Thoracic aorta (tissue), 2 donors: Measurements from ENCODE around the gene ARID3A. TPM values are rescaled to one million over a fixed set of nuclear protein-coding genes. Genes with fewer than 3 reads are reported as not detected.

Experiments
- ATAC-seq: fragments of 150-250 bp; one replicate; pipeline ENCODE4 v1.8.0; 2017; ENCODE audit warnings: low read depth; ENCODE audit not compliant: insufficient number of reproducible peaks, low FRiP score
- DNase-seq: peaks from one replicate; pipeline ENCODE4 v3.0.0-alpha.2; 2020; ENCODE audit warnings: low spot score
- H3K27ac ChIP-seq, 2 donors: fragments of 200-600 bp; sonication (generic); 1 replicate in 1 of 2; 2 replicates in 1 of 2; pipeline ENCODE4 v1.5.1; 2016; ENCODE audit warnings: mild to moderate bottlenecking in 2 of 2, moderate library complexity in 2 of 2
- H3K27me3 ChIP-seq: fragments of 200-600 bp; sonication (generic); replicated peaks from 2 replicates; pipeline ENCODE4 v1.6.0; 2016; ENCODE audit warnings: mild to moderate bottlenecking; ENCODE audit not compliant: insufficient read depth
- H3K36me3 ChIP-seq: fragments of 200-600 bp; sonication (generic); one replicate; pipeline ENCODE4 v1.5.1; 2016
- H3K4me1 ChIP-seq, 2 donors: fragments of 200-600 bp; sonication (generic); 1 replicate in 1 of 2; 2 replicates in 1 of 2; pipeline versions ENCODE4 v1.5.1 to v1.6.0; 2016; ENCODE audit warnings: low read depth in 2 of 2, mild to moderate bottlenecking in 1 of 2; ENCODE audit not compliant: control insufficient read depth in 1 of 2
- H3K4me3 ChIP-seq: fragments of 200-600 bp; sonication (generic); 2 replicates; pipeline ENCODE4 v1.5.1; 2016; ENCODE audit warnings: mild to moderate bottlenecking
- H3K9me3 ChIP-seq: fragments of 200-600 bp; sonication (generic); 2 replicates; pipeline ENCODE4 v1.5.1; 2016
- CTCF ChIP-seq: fragments of 200-600 bp; sonication (generic); IDR thresholded peaks from one replicate; pipeline ENCODE4 v1.5.1; 2019; ENCODE audit warnings: antibody characterized with exemption
- total RNA-seq, 2 donors: library from RNA; depleted of rRNA; stranded (reverse); fragments of >200 nt; gene quantifications; one replicate each; pipeline versions ENCODE4 v1.1.0 to v1.2.3, GENCODE V29; 2016

The ARID3A gene
- total RNA-seq, 2 donors from 2014 or later = 3.3 to 11.2 TPM

- DNase-seq (no peak), ATAC-seq (no peak)
- no peak overlapping the region for H3K27ac ChIP-seq
- H3K9me3 ChIP-seq = no peaks in the 10 kb centered on the region
- TF ChIP-seq CTCF = no peak
- no peaks in the 10 kb centered on the region for H3K4me1 ChIP-seq
- no peaks in the 10 kb centered on the region for H3K27me3 ChIP-seq
- H3K4me3 ChIP-seq = no peak overlapping the region
- peaks cover 34% of the 10 kb centered on the region for H3K36me3 ChIP-seq
Measured at GRCh38 chr19:1008268-1009040, 82.6 kb downstream of the ARID3A start.

- ATAC-seq (no peak), DNase-seq (no peak)
- no peaks in the 10 kb centered on the region for H3K9me3 ChIP-seq
- H3K27ac ChIP-seq = no peak overlapping the region
- TF ChIP-seq CTCF = no peak
- H3K27me3 ChIP-seq = no peaks in the 10 kb centered on the region
- peaks cover 42% of the 10 kb centered on the region for H3K36me3 ChIP-seq
- no peak overlapping the region for H3K4me3 ChIP-seq
- no peaks in the 10 kb centered on the region for H3K4me1 ChIP-seq
Measured at GRCh38 chr19:1009041-1009980, 83.5 kb downstream of the ARID3A start.

GRCh38 chr19:1009981-1010538 lies 84.2 kb downstream of the ARID3A start:
- Histone ChIP-seq H3K36me3 (peaks cover 45% of the 10 kb centered on the region), H3K27ac (no peak overlapping the region), H3K27me3 (no peaks in the 10 kb centered on the region), H3K4me3 (no peak overlapping the region), H3K9me3 (no peaks in the 10 kb centered on the region), H3K4me1 (no peaks in the 10 kb centered on the region)
- ATAC-seq (no peak), DNase-seq (no peak)
- TF ChIP-seq CTCF = no peak

DNA sequence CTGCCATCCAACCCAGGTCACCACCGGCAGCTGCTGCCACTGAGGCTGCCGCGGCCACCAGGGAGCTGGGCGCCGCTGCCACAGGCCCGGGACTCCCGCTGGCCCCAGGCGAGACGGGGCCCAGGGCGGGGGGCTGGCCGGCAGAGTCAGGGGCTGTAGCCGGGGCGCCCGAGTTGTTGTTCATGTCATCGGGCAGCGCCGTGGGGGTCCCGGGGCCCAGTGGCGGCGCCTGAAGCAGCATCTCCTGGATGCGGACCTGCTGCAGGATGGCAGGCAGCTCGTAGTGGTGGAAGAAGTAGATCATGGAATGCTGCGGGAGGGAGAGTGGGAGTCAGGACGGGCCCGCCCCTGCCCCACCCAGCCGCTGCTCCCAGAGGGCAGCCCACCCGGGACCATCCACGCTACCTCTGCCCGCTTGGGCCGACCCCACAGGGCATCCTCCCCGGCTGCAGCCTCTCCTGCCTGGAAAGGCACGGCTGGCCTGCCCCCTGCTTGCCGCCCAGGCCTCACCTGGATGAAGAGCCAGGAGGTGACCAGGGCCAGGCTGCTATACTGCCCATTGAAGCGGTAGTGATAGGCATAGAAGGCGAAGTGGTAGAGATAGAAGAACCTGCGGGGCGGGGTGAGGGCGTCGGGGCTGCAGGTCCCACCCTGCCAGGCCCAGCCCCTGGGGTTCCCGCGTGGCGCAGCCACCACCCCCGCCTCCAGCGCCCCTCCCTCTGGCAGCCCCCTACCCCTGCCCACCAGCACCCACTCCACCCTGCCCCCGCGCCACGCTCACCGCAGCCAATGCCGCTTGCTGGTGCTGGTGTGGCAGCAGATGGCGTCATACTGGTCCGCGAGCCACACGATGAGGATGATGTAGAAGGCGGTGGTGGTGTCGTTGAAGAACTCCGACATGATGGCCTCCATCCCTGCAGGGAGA lies 85.0 kb downstream of the ARID3A start:
- no peaks in the 10 kb centered on the region for H3K9me3 ChIP-seq
- peaks cover 45% of the 10 kb centered on the region for H3K36me3 ChIP-seq
- no peak for DNase-seq
- H3K4me3 ChIP-seq = no peak overlapping the region
- H3K27me3 ChIP-seq = no peaks in the 10 kb centered on the region
- ATAC-seq = no peak
- no peak overlapping the region for H3K27ac ChIP-seq
- TF ChIP-seq CTCF = no peak
- H3K4me1 ChIP-seq = peaks cover 2 to 4% of the 10 kb centered on the region in 2 donors
